Endodermal cell (in vitro differentiated cells): ENCODE results near the gene ZFAND3. TPM values are rescaled to one million over a fixed set of nuclear protein-coding genes. Genes with fewer than 3 reads are reported as not detected.

Experiments
- DNase-seq: peaks from one replicate; pipeline ENCODE4 v3.0.0-alpha.2; 2017
- H3K27ac ChIP-seq: 2 replicates; pipeline ENCODE4 v1.5.1; 2013; ENCODE audit warnings: mild to moderate bottlenecking, low read depth, low read length, moderate library complexity
- H3K27me3 ChIP-seq: 2 replicates; pipeline ENCODE4 v1.6.1; 2013; ENCODE audit warnings: mild to moderate bottlenecking, low read length, moderate library complexity; ENCODE audit not compliant: insufficient read depth, control insufficient read depth, poor library complexity, severe bottlenecking
- H3K36me3 ChIP-seq: 2 replicates; pipeline ENCODE4 v1.7.0; 2013; ENCODE audit warnings: mild to moderate bottlenecking, low read length, moderate library complexity; ENCODE audit not compliant: control insufficient read depth, insufficient read depth
- H3K4me1 ChIP-seq: one replicate; pipeline ENCODE4 v1.7.0; 2013; ENCODE audit warnings: low read length; ENCODE audit not compliant: control insufficient read depth, insufficient read depth
- H3K4me3 ChIP-seq: 2 replicates; pipeline ENCODE4 v1.5.1; 2013; ENCODE audit warnings: mild to moderate bottlenecking, low read length, moderate library complexity
- H3K9ac ChIP-seq: 2 replicates; pipeline ENCODE4 v1.6.1; 2013; ENCODE audit warnings: mild to moderate bottlenecking, low read length, moderate library complexity; ENCODE audit not compliant: poor library complexity, severe bottlenecking; ENCODE audit errors: extremely low read depth
- H3K9me3 ChIP-seq: 2 replicates; pipeline ENCODE4 v1.6.1; 2013; ENCODE audit warnings: mild to moderate bottlenecking, low read length, moderate library complexity; ENCODE audit not compliant: control insufficient read depth
- H3K27ac Mint-ChIP-seq: 2 replicates; pipeline ENCODE4 v1.8.0; 2020; ENCODE audit warnings: mixed read lengths
- H3K27me3 Mint-ChIP-seq: 2 replicates; pipeline ENCODE4 v1.8.0; 2021; ENCODE audit warnings: mild to moderate bottlenecking, mixed read lengths; ENCODE audit not compliant: insufficient read depth
- H3K36me3 Mint-ChIP-seq: 2 replicates; pipeline ENCODE4 v1.8.0; 2020; ENCODE audit warnings: low read depth, mixed read lengths
- H3K4me1 Mint-ChIP-seq: 2 replicates; pipeline ENCODE4 v1.8.0; 2020; ENCODE audit warnings: mixed read lengths
- H3K4me3 Mint-ChIP-seq: 2 replicates; pipeline ENCODE4 v1.8.0; 2020; ENCODE audit warnings: mild to moderate bottlenecking, moderate library complexity, mixed read lengths
- H3K9me3 Mint-ChIP-seq: 2 replicates; pipeline ENCODE4 v1.8.0; 2020; ENCODE audit warnings: mild to moderate bottlenecking, mixed read lengths
- CTCF ChIP-seq: fragments of 200-600 bp; sonication (generic); conservative IDR thresholded peaks from 2 replicates; pipeline ENCODE4 v1.5.0; 2021; ENCODE audit warnings: antibody characterized with exemption, mild to moderate bottlenecking
- WGBS, 2 experiments: methylation state at CpG; one replicate each; pipeline versions ENCODE4 v1.1.5 to v1.1.7; 2013; ENCODE audit warnings: missing lambda C conversion rate in 2 of 2, mixed read lengths in 1 of 2; ENCODE audit not compliant: insufficient coverage in 1 of 2, insufficient read length in 1 of 2; 5-methylcytosine and 5-hydroxymethylcytosine counted together
- total RNA-seq, 2 donors: library from RNA; stranded (reverse); fragmentation: NEBNext Ultra II Directional in 1 of 2; extraction: Animal tissue kit (Norgen Biotek cat#: 25700) in 1 of 2; gene quantifications; 2 replicates in 1 of 2; 3 replicates in 1 of 2; pipeline ENCODE4 v1.2.1, GENCODE V29; 2021

ZFAND3 gene
- total RNA-seq, 2 donors from 2014 or later, result 67.1 to 86.2 TPM

GRCh38 chr6:37838219-37838921 lies 18.8 kb downstream of the ZFAND3 start:
- no peak overlapping the region for H3K27ac Mint-ChIP-seq
- H3K27me3 Mint-ChIP-seq, result no peaks in the 10 kb centered on the region

GRCh38 chr6:37840143-37840939 lies 20.8 kb downstream of the ZFAND3 start:
- no peaks in the 10 kb centered on the region for H3K4me1 ChIP-seq
- DNase-seq, result no peak
- no peak overlapping the region for H3K4me3 Mint-ChIP-seq
- H3K9me3 Mint-ChIP-seq, result no peaks in the 10 kb centered on the region
- no peak for TF ChIP-seq CTCF
- 89 to 97% methylated on average over 8 of the region's 8 CpGs for WGBS, 2 experiments
- H3K36me3 Mint-ChIP-seq, result peaks cover 29% of the 10 kb centered on the region
- peaks cover 5% of the 10 kb centered on the region for H3K4me1 Mint-ChIP-seq
- no peak overlapping the region for H3K4me3 ChIP-seq
- no peak overlapping the region for H3K27ac ChIP-seq
- H3K9me3 ChIP-seq, result peaks cover under 1% of the 10 kb centered on the region
- H3K9ac ChIP-seq, result no peak overlapping the region
- H3K27me3 ChIP-seq, result no peaks in the 10 kb centered on the region
- H3K27me3 Mint-ChIP-seq, result no peaks in the 10 kb centered on the region
- H3K27ac Mint-ChIP-seq, result no peak overlapping the region
- H3K36me3 ChIP-seq, result peaks cover 21% of the 10 kb centered on the region

More at GRCh38 chr6:37838219-37838921, 18.8 kb downstream of the ZFAND3 start:
- no peaks in the 10 kb centered on the region for H3K4me1 ChIP-seq
- H3K9ac ChIP-seq, result no peak overlapping the region
- no peak for TF ChIP-seq CTCF
- peaks cover 28% of the 10 kb centered on the region for H3K36me3 Mint-ChIP-seq
- H3K36me3 ChIP-seq, result peaks cover 32% of the 10 kb centered on the region
- DNase-seq, result no peak
- no peak overlapping the region for H3K27ac ChIP-seq
- H3K4me3 ChIP-seq, result no peak overlapping the region
- no peak overlapping the region for H3K4me3 Mint-ChIP-seq
- no peaks in the 10 kb centered on the region for H3K27me3 ChIP-seq
- peaks cover 17% of the 10 kb centered on the region for H3K9me3 ChIP-seq
- no peaks in the 10 kb centered on the region for H3K4me1 Mint-ChIP-seq
- peaks cover 11% of the 10 kb centered on the region for H3K9me3 Mint-ChIP-seq
- WGBS, 2 experiments, result 96% methylated on average over 3 of the region's 3 CpGs; no CpG with 5 or more reads in 1 of the 2 experiments

GRCh38 chr6:37840940-37841300 lies 21.4 kb downstream of the ZFAND3 start:
- H3K27me3 ChIP-seq, result no peaks in the 10 kb centered on the region
- WGBS, 2 experiments, result 100% methylated on average over 1 of the region's 1 CpG; no CpG with 5 or more reads in 1 of the 2 experiments
- peaks cover 21% of the 10 kb centered on the region for H3K36me3 ChIP-seq
- no peak for TF ChIP-seq CTCF
- no peak for DNase-seq
- H3K4me1 ChIP-seq, result no peaks in the 10 kb centered on the region
- no peak overlapping the region for H3K4me3 ChIP-seq
- H3K9me3 ChIP-seq, result no peaks in the 10 kb centered on the region
- Mint-ChIP-seq H3K27ac (no peak overlapping the region), H3K4me3 (no peak overlapping the region), H3K36me3 (peaks cover 29% of the 10 kb centered on the region), H3K9me3 (no peaks in the 10 kb centered on the region), H3K4me1 (peaks cover 5% of the 10 kb centered on the region), H3K27me3 (no peaks in the 10 kb centered on the region)
- no peak overlapping the region for H3K27ac ChIP-seq
- no peak overlapping the region for H3K9ac ChIP-seq
